GM21717 (cell line): Measurements from ENCODE around the gene NTPCR.
"Not testable (repeated sequence)": the region's sequence is repeated elsewhere in the genome, so short reads cannot be mapped to it uniquely, and the experiment has no call there.

Experiments used
- ATAC-seq: cut with Tn5 transposase; IDR thresholded peaks from one replicate; pipeline ENCODE4 v1.9.1; 2021; ENCODE audit warnings: mild to moderate bottlenecking, moderate library complexity; ENCODE audit not compliant: unreplicated experiment

NTPCR gene

GRCh38 chr1:232925421-232926220 lies 24.8 kb upstream of the NTPCR start:
- no peak for ATAC-seq

GRCh38 chr1:232927166-232927565 lies 23.2 kb upstream of the NTPCR start:
- not testable (repeated sequence) for ATAC-seq

GRCh38 chr1:232927830-232928505 lies 22.4 kb upstream of the NTPCR start:
- no peak for ATAC-seq

GRCh38 chr1:232932486-232933425 lies 17.7 kb upstream of the NTPCR start:
- ATAC-seq: no peak

GRCh38 chr1:232936941-232937340 lies 13.5 kb upstream of the NTPCR start:
- ATAC-seq: no peak

- no peak for ATAC-seq
These were observed 12.6 kb upstream of the NTPCR start for GRCh38 chr1:232937741-232938375.

GRCh38 chr1:232938926-232939325 lies 11.5 kb upstream of the NTPCR start:
- ATAC-seq: no peak

GRCh38 chr1:232939748-232940147 lies 10.7 kb upstream of the NTPCR start:
- no peak for ATAC-seq

- ATAC-seq: no peak
These were observed 10.1 kb upstream of the NTPCR start for GRCh38 chr1:232940262-232940661.

GRCh38 chr1:232942413-232943294 lies 7.8 kb upstream of the NTPCR start:
- ATAC-seq: no peak

GRCh38 chr1:232943679-232944252 lies 6.6 kb upstream of the NTPCR start:
- peak; percentile 60 for ATAC-seq

- ATAC-seq: no peak
These were observed 6.1 kb upstream of the NTPCR start for GRCh38 chr1:232944347-232944746.

- ATAC-seq: no peak
These were observed 695 bp upstream of the NTPCR start for GRCh38 chr1:232949636-232950196.

- peak; percentile 31 for ATAC-seq
These were observed 769 bp downstream of the NTPCR start for GRCh38 chr1:232951180-232951579.

GRCh38 chr1:232951605-232952004 lies 1.2 kb downstream of the NTPCR start:
- no peak for ATAC-seq

GRCh38 chr1:232952514-232953499 lies 2.4 kb downstream of the NTPCR start:
- peak; percentile 47 for ATAC-seq

GRCh38 chr1:232954594-232955365 lies 4.4 kb downstream of the NTPCR start:
- no peak for ATAC-seq
